B cell (primary cell): ENCODE results near the gene RHOT1.

Experiments
- CTCF ChIP-seq: fragments of 200-600 bp; IDR thresholded peaks from one replicate; pipeline ENCODE4 v1.8.0; 2022; ENCODE audit warnings: antibody characterized with exemption, mild to moderate bottlenecking
- EZH2 ChIP-seq: IDR thresholded peaks from 2 replicates; pipeline ENCODE4 v1.6.1; 2012; ENCODE audit warnings: borderline replicate concordance, low read depth, mild to moderate bottlenecking, moderate library complexity, low read length; ENCODE audit not compliant: insufficient read depth, poor library complexity, severe bottlenecking

GRCh38 chr17:32256012-32256700 lies 113.9 kb downstream of the RHOT1 start:
- TF ChIP-seq CTCF (no peak), EZH2 (no peak)
